Measurements from ENCODE around the gene GIMAP4. TPM values are rescaled to one million over a fixed set of nuclear protein-coding genes. Genes with fewer than 3 reads are reported as not detected.
"Not testable (repeated sequence)": the region's sequence is repeated elsewhere in the genome, so short reads cannot be mapped to it uniquely, and the experiment has no call there.

The GIMAP4 gene
- total RNA-seq, 1 experiment from 2014 or later, result not detected

DNA sequence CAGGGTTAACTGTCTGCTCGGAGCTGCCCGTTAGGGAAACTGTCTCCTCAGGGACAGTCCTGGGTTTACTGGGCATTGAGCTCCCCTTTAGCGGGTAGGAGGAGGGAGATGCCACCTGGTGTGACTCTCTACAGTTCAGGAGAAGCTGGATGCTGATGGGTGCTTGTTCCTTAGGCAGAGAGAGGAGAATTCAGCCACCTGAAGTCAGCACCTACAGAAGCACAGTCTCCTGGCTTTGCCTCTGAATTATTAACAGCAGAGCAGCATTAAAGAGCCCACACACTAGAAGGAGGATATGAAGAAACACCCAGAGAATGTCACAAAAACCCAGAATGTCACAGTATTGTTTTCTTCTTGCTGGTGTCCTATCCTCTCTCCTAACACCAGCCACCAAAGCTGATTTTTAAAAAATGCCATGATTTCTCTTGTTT, 696 bp downstream of the GIMAP4 start:
- Histone ChIP-seq H3K27ac (no peak overlapping the region), H3K4me3 (no peak overlapping the region), H3K4me1 (no peaks in the 10 kb centered on the region), H3K9me3 (replicated peaks) (no peaks in the 10 kb centered on the region), H3K27me3 (peaks cover 2% of the 10 kb centered on the region; the same call in 1 of the 2 replicates), H3K36me3 (no peaks in the 10 kb centered on the region)
- DNase-seq, result no peak

DNA sequence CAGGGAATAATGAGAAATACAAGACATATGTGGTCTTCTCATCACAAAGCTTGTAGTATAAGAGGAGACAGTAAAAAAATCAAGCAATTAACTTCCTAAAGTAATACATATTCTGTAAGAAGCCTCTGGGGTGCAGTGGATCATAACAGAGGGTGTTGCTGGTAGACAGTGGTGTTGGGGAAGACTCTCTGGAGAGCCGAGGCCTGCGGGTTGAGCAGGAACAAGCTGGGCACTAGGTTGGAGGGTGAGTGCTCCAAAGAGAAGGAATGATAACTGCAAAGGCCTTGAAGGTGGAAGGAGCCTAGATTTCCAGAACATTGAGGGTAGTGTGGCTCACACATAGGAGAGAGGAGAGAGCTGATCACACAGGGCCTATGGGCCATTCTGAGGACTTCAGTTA, 1.5 kb downstream of the GIMAP4 start:
- no peaks in the 10 kb centered on the region for H3K36me3 ChIP-seq
- H3K4me3 ChIP-seq, result no peak overlapping the region
- no peaks in the 10 kb centered on the region for H3K9me3 ChIP-seq (replicated peaks)
- no peak for DNase-seq
- H3K27me3 ChIP-seq, result peaks cover 2% of the 10 kb centered on the region; the same call in 1 of the 2 replicates
- no peak overlapping the region for H3K27ac ChIP-seq
- H3K4me1 ChIP-seq, result no peaks in the 10 kb centered on the region

DNA sequence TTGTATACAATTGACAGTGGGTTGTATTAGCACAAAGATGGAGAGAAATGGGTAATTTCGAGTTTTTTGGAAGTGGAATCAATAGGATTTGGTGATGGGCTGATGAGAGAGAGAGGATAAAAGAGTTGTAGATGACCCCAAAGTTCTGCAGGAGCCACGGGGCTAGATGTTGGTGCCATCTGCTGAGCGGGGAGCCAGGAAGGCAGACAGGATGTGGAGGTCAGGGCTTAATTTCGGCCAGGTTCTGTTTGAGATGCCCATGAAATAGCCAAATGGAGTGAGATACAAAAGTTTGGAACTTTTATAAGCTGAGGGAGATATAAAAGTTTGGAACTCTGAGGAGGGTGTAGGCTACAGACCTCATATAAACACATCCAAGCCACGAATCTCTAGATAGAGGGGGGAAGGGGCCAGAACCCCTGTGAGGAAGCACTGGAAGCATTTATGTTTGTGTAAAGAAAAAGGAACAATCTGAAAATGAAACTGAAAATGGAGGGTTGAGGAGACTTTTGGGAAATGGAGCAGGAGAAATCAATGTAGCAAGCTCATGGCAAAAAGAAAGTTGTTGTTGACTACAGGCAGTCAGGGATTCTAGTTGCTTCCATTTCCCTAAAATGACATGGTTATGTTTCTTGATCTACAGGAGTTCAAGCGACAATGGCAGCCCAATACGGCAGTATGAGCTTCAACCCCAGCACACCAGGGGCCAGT, 2.2 kb downstream of the GIMAP4 start:
- H3K36me3 ChIP-seq, result no peaks in the 10 kb centered on the region
- no peak overlapping the region for H3K27ac ChIP-seq
- no peaks in the 10 kb centered on the region for H3K9me3 ChIP-seq (replicated peaks)
- no peak overlapping the region for H3K4me3 ChIP-seq
- DNase-seq, result no peak
- peaks cover 2% of the 10 kb centered on the region; the same call in 1 of the 2 replicates for H3K27me3 ChIP-seq
- H3K4me1 ChIP-seq, result no peaks in the 10 kb centered on the region

DNA sequence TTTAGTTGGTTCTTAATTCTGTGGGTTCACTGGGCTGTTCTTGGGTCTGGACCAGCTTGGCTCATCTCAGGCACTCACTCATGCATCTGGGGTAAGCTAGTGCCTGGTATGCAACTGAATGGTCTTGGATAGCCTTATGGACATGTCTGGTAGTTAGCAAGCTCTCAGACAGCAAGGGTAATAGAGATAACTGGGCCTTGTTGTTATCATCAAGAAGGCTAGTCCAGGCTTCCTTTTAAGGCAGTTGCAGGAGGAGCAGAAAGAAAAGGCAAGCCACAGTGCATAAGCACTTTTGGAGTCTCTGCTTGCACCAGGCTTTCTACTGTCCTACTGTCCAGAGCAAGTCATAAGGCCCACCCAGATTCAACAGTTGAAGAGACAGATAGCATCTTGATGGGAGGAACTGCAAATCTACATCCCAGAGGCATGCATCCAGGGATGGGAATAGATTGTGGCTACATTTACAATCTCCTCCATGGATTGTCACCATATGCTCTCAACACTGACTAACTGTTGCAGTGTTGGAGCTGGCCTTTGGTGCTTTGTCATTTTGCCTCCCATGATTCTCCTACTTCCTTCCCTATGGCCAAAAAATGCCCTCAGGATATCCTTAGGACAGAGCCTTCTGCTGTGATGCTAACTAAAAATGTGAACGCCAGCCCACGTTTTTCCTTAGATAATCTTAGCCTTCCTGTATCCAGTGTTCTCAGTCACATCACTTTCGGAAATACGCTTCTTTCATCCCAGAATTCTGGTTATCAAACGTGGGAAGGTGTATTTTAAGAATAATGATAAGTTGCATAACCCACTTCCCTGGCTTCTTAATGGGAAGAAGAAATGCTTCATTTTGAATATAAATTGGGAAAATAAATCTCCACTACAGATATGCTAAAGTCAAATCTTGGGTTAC, 3.6 kb downstream of the GIMAP4 start:
- Histone ChIP-seq H3K4me3 (no peak overlapping the region), H3K4me1 (no peaks in the 10 kb centered on the region), H3K9me3 (replicated peaks) (no peaks in the 10 kb centered on the region), H3K36me3 (no peaks in the 10 kb centered on the region), H3K27me3 (peaks cover 2% of the 10 kb centered on the region; the same call in 1 of the 2 replicates), H3K27ac (no peak overlapping the region)
- DNase-seq, result no peak

DNA sequence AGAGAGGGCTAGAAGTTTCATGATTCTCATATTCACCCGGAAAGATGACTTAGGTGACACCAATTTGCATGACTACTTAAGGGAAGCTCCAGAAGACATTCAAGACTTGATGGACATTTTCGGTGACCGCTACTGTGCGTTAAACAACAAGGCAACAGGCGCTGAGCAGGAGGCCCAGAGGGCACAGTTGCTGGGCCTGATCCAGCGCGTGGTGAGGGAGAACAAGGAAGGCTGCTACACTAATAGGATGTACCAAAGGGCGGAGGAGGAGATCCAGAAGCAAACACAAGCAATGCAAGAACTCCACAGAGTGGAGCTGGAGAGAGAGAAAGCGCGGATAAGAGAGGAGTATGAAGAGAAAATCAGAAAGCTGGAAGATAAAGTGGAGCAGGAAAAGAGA, 5.3 kb downstream of the GIMAP4 start:
- Histone ChIP-seq H3K9me3 (replicated peaks) (no peaks in the 10 kb centered on the region), H3K4me1 (no peaks in the 10 kb centered on the region), H3K36me3 (no peaks in the 10 kb centered on the region), H3K27ac (no peak overlapping the region), H3K4me3 (no peak overlapping the region), H3K27me3 (no peaks in the 10 kb centered on the region)
- DNase-seq, result no peak

DNA sequence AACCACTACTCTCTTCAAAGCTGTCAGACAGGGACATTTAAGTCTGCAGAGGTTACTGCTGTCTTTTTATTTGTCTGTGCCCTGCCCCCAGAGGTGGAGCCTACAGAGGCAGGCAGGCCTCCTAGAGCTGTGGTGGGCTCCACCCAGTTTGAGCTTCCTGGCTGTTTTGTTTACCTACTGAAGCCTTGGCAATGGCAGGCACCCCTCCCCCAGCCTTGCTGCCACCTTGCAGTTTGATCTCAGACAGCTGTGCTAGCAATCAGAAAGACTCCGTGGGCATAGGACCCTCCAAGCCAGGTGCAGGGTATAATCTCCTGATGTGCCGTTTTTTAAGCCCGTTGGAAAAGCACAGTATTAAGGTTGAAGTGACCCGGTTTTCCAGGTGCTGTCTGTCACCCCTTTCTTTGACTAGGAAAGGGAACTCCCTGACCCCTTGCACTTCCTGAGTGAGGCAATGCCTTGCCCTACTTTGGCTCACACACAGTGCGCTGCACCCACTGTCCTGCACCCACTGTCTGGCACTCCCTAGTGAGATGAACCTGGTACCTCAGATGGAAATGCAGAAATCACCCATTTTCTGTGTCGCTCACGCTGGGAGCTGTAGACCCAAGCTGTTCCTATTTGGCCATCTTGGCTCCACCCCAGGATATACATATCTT, 12.9 kb downstream of the GIMAP4 start:
- H3K27ac ChIP-seq; H3K9me3 ChIP-seq (replicated peaks): not testable (repeated sequence)

DNA sequence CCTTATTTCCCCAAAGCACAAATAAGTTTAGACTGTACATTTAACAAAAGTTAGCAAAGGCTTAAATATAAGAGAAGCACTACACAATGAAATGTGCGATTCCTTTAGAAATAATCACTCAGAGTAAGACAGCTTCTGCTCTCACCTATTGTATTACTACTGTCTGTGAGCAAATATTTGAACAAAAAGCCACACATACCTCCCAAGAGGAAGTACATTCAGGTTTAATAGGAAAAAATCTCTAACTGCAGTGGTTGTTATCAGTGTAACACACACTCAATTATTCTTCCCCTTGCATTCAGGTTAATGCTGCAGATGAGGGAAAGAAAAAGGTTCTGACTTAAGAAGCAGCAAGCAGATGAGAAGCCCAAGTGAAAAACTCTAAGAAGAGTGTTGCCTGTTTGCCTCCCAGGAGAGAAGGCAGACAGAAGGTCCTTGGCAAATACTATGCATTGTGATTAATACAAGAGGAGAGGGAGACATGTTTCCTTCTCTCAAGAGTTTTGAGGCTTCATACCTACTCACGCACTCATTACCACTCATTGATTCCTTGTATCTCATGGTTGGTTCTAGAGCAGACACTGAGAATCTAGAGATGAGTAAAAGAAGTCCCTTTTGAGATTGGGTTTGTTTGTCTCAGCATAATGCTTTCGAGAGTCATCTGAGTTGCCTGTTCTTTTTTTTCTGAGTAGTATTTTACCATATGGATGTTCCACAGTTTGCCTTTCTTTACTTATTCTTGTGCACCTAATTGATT, 13.6 kb downstream of the GIMAP4 start:
- Histone ChIP-seq H3K9me3 (replicated peaks) (peaks cover 3% of the 10 kb centered on the region; the same call in 1 of the 2 replicates), H3K27ac (no peak overlapping the region), H3K4me1 (no peaks in the 10 kb centered on the region), H3K36me3 (no peaks in the 10 kb centered on the region), H3K4me3 (no peak overlapping the region), H3K27me3 (no peaks in the 10 kb centered on the region)
- no peak for DNase-seq

More for the DNA sequence above, 12.9 kb downstream of the GIMAP4 start:
- H3K27me3 ChIP-seq, H3K36me3 ChIP-seq, DNase-seq, H3K4me3 ChIP-seq, H3K4me1 ChIP-seq: not testable (repeated sequence)

DNA sequence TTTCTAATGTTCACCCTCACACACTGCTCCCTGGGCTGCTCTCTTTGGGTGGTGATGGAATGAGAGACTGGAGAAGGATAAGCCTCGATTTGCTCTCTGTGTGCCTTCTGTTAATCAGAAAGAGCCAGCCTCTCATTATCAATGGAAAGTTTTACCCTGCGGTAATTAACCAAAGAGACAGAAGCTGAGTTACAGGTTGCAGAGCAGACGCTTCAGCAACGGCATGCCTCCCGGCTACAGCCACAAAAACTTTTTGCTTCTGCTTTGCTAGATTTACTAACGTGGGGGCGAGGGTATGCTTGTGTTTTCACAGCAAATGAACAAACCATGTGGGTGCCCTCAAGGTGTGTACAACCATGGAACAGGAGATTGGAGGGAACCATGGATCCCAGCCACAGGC, 18.0 kb downstream of the GIMAP4 start:
- Histone ChIP-seq H3K9me3 (replicated peaks) (peaks cover 3% of the 10 kb centered on the region; the same call in 1 of the 2 replicates), H3K36me3 (no peaks in the 10 kb centered on the region), H3K4me1 (no peaks in the 10 kb centered on the region), H3K4me3 (no peak overlapping the region), H3K27me3 (no peaks in the 10 kb centered on the region), H3K27ac (no peak overlapping the region)
- no peak for DNase-seq

DNA sequence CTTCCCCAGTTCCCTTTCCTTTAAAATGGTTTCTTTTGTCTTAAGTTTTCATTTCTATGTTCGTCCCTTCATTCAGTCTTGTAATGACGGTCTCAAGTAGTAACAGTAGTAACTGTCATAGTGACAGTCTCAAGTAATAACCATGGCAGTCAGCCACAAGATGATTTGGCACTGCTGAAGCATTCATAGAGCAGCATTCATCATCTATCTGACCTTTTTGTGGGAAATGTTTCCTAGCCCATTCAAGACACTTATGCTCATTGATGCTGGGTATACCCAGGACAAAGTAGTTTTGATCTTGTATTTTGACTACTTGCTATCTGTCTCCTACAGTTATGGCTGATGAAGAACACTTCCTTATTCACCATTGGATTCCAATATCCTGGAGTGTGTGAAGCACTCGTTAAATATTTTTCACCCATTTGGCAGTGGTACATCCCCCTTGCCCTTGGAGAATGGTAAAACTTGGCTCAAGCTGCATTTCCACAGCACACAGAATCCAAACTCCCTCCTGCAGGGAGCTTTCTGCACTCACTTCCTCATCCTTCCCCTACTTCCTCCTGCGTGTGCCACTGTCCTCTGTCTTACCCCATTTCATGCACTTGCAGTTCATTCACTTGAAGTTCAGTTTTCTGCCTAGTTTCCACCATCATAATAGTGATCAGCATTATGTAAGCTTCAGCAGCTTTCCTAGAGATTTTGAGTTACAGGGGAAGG, 19.0 kb downstream of the GIMAP4 start:
- Histone ChIP-seq H3K4me1 (no peaks in the 10 kb centered on the region), H3K27me3 (no peaks in the 10 kb centered on the region), H3K36me3 (no peaks in the 10 kb centered on the region), H3K9me3 (replicated peaks) (no peaks in the 10 kb centered on the region), H3K4me3 (no peak overlapping the region), H3K27ac (no peak overlapping the region)
- DNase-seq, result no peak

DNA sequence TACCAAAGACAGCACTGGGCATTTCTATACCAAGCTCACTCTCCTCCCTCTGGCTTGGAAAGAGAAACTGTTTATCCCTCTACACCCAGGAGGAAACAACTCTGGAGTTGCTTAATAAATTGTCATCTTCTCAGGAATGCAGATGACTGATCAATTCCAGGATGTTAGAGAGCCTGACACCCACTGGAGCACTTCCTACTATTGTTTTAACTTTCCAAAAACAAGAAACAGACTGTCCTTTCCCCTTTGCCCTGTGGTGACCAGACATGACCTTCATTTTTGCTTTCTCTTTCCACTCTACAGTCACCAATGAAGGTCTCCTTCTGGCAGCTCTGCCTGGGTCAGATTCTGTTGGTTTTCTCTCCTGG, 19.6 kb downstream of the GIMAP4 start:
- DNase-seq, result no peak
- no peak overlapping the region for H3K27ac ChIP-seq
- no peaks in the 10 kb centered on the region for H3K4me1 ChIP-seq
- no peaks in the 10 kb centered on the region for H3K27me3 ChIP-seq
- H3K4me3 ChIP-seq, result no peak overlapping the region
- no peaks in the 10 kb centered on the region for H3K9me3 ChIP-seq (replicated peaks)
- no peaks in the 10 kb centered on the region for H3K36me3 ChIP-seq

DNA sequence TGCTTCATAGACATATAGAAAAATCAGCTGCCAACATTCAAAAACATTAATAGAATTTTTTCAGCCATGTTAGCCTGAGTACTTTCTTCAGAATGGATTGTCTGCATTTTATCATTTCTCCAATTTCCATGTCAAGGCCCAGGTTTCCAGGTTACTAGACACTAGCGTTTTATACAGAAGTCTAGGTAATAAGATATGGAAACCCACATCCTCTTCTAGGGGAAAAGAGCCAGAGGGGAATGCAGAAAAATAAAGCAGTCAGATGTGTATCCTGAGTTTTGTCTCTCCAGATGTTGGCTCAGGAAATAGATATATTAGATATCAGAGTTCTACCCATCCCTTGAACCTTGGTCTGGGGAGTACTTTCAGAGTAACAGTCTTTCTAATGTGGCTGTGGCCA, 20.4 kb downstream of the GIMAP4 start:
- H3K27me3 ChIP-seq, result no peaks in the 10 kb centered on the region
- no peak overlapping the region for H3K27ac ChIP-seq
- H3K36me3 ChIP-seq, result no peaks in the 10 kb centered on the region

DNA sequence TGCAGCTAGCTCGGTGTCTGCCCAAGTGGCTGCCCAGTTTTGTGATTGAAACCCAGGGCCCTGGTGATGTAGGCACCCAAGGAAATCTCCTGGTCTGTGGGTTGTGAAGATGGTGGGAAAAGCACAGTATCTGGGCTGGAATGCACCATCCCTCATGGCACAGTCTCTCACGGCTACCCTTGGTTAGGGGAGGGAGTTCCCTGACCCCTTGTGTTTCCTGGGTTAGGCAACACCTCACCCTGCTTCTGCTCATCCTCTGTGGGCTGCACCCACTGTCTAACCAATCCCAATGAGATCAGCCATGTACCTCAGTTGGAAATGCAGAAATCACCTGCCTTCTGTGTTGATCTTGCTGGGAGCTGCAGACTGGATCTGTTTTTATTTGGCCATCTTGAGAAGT, 27.6 kb downstream of the GIMAP4 start:
- H3K27me3 ChIP-seq, result no peaks in the 10 kb centered on the region
- no peaks in the 10 kb centered on the region for H3K4me1 ChIP-seq
- no peak overlapping the region for H3K4me3 ChIP-seq
- no peaks in the 10 kb centered on the region for H3K36me3 ChIP-seq
- no peaks in the 10 kb centered on the region; the same call in 1 of the 2 replicates for H3K9me3 ChIP-seq (replicated peaks)
- no peak for DNase-seq
- H3K27ac ChIP-seq, result no peak overlapping the region

More for the DNA sequence above, 20.4 kb downstream of the GIMAP4 start:
- Histone ChIP-seq H3K9me3 (replicated peaks) (no peaks in the 10 kb centered on the region), H3K4me3 (no peak overlapping the region), H3K4me1 (no peaks in the 10 kb centered on the region)
- DNase-seq, result no peak

DNA sequence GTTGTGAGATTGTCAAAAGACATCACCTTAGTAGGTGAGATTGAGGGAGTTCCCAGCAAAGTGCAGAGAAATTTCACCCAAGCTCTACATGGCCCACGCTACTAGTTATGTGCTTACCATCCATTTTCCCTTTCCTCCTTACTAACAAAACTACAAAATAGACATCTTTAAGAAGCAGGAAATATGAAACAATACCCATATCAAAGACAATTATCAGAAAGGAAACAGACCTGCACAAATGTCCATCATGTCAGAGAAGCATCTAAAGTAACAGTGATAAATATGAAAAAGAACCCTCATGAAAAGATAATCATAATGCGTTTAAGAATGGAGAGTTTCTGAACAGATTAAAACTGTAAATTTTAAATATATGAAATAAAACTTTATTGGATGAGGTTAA, 28.2 kb downstream of the GIMAP4 start:
- Histone ChIP-seq H3K36me3 (no peaks in the 10 kb centered on the region), H3K27me3 (no peaks in the 10 kb centered on the region), H3K9me3 (replicated peaks) (no peaks in the 10 kb centered on the region; the same call in 1 of the 2 replicates), H3K4me3 (no peak overlapping the region), H3K4me1 (no peaks in the 10 kb centered on the region), H3K27ac (no peak overlapping the region)
- DNase-seq, result no peak

DNA sequence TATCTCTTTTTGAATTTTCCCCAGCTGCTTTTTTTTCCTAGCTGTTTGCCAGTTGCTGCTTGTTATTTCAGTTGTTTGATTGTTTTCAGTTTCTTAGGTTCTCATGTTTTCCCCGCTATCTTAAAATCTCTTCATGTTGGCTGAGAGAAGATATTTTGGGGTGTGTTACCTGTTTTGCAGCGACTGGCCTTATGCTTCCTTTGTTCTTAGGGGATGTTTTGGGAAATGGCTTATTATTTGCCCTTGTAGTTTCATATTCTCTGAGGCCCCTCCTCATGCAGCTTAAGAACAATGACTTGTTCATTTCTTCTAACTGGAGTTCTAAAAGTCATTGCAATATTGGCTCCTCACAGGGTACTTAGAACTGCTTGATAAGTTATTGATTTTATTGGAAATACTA, 36.4 kb downstream of the GIMAP4 start:
- not testable (repeated sequence) for H3K9me3 ChIP-seq (replicated peaks); H3K27me3 ChIP-seq; DNase-seq; H3K27ac ChIP-seq; H3K36me3 ChIP-seq; H3K4me3 ChIP-seq; H3K4me1 ChIP-seq

Measured in SJCRH30 (cell line).